Activated B cell treated with CpG ODN at 0.5 μM for 24 hours (primary cell): ENCODE results near the gene APBB2. TPM values are rescaled to one million over a fixed set of nuclear protein-coding genes. Genes with fewer than 3 reads are reported as not detected.

Source experiments
- ATAC-seq: fragments of 200-7000 bp; cut with Tn5 transposase; one replicate; pipeline ENCODE4 v1.10.0; 2021; ENCODE audit warnings: low read depth, mild to moderate bottlenecking, moderate library complexity
- CTCF ChIA-PET: fragments of 350-600 bp; sonication (Branson Sonifier 250); formaldehyde crosslinking; loops from one replicate; lab custom pipeline; 2021; ENCODE audit warnings: antibody characterized with exemption; lab: Charles Lee
- POLR2A ChIA-PET: fragments of 350-600 bp; sonication (Branson Sonifier 250); formaldehyde crosslinking; loops from one replicate; lab custom pipeline; 2021; ENCODE audit warnings: antibody characterized with exemption; lab: Charles Lee
- DNase-seq: peaks from one replicate; pipeline ENCODE4 v3.0.0; 2022
- H3K27ac Mint-ChIP-seq: one replicate; pipeline ENCODE4 v1.8.0; 2020; ENCODE audit warnings: mixed read lengths
- H3K27me3 Mint-ChIP-seq: one replicate; pipeline ENCODE4 v1.8.0; 2021; ENCODE audit warnings: mixed read lengths
- H3K36me3 Mint-ChIP-seq: one replicate; pipeline ENCODE4 v1.8.0; 2021; ENCODE audit warnings: low read depth, mixed read lengths
- H3K4me1 Mint-ChIP-seq: one replicate; pipeline ENCODE4 v1.8.0; 2021; ENCODE audit warnings: mixed read lengths
- H3K4me3 Mint-ChIP-seq: one replicate; pipeline ENCODE4 v1.8.0; 2020; ENCODE audit warnings: mild to moderate bottlenecking, mixed read lengths
- H3K9me3 Mint-ChIP-seq: one replicate; pipeline ENCODE4 v1.8.0; 2020; ENCODE audit warnings: mixed read lengths
- CTCF ChIP-seq: fragments of 200-600 bp; IDR thresholded peaks from one replicate; pipeline ENCODE4 v1.8.0; 2022; ENCODE audit warnings: antibody characterized with exemption, mild to moderate bottlenecking
- intact Hi-C: fragments of 100-400 bp; cut with micrococcal nuclease; formaldehyde crosslinking; loops from one replicate; pipeline ENCODE4 v1.15.1; 2024
- total RNA-seq: library from RNA; stranded (reverse); gene quantifications from 2 replicates; pipeline ENCODE4 v1.2.3, GENCODE V29; 2022

The APBB2 gene
- total RNA-seq, 1 donor from 2014 or later, result 3.7 TPM

GRCh38 chr4:40991908-40992307 is 222.4 kb downstream of the APBB2 start:
- POLR2A ChIA-PET, result no interaction called here
- no peak for ATAC-seq
- H3K27ac Mint-ChIP-seq, result no peak overlapping the region
- TF ChIP-seq CTCF, result no peak
- H3K9me3 Mint-ChIP-seq, result no peaks in the 10 kb centered on the region
- H3K4me3 Mint-ChIP-seq, result no peak overlapping the region
- DNase-seq, result no peak
- H3K27me3 Mint-ChIP-seq, result peaks cover 1% of the 10 kb centered on the region
- H3K36me3 Mint-ChIP-seq, result no peaks in the 10 kb centered on the region
- H3K4me1 Mint-ChIP-seq, result peaks cover 18% of the 10 kb centered on the region
- intact Hi-C loops, result no loop called here
- CTCF ChIA-PET, result interaction anchor here (0.8 kb wide), 1 partner anchor 149 kb away, joined by 3 read pairs; no protein-coding TSS in a partner anchor

- Mint-ChIP-seq H3K4me3 (no peak overlapping the region), H3K27me3 (peaks cover 1% of the 10 kb centered on the region), H3K27ac (no peak overlapping the region), H3K36me3 (no peaks in the 10 kb centered on the region), H3K9me3 (no peaks in the 10 kb centered on the region), H3K4me1 (peaks cover 18% of the 10 kb centered on the region)
- intact Hi-C loops, result no loop called here
- POLR2A ChIA-PET, result no interaction called here
- ATAC-seq, result no peak
- DNase-seq, result no peak
- CTCF ChIA-PET, result no interaction called here
- no peak for TF ChIP-seq CTCF
Measured at GRCh38 chr4:40990899-40991265, 223.5 kb downstream of the APBB2 start.

- no peaks in the 10 kb centered on the region for H3K9me3 Mint-ChIP-seq
- ATAC-seq (peak; percentile 28), DNase-seq (no peak)
- ChIA-PET CTCF (no interaction called here), POLR2A (no interaction called here)
- intact Hi-C loops, result no loop called here
- TF ChIP-seq CTCF, result no peak
- H3K36me3 Mint-ChIP-seq, result no peaks in the 10 kb centered on the region
- peaks cover 18% of the 10 kb centered on the region for H3K4me1 Mint-ChIP-seq
- H3K27ac Mint-ChIP-seq, result no peak overlapping the region
- H3K27me3 Mint-ChIP-seq, result peaks cover 1% of the 10 kb centered on the region
- no peak overlapping the region for H3K4me3 Mint-ChIP-seq
Measured at GRCh38 chr4:40990236-40990898, 224.0 kb downstream of the APBB2 start.

- H3K9me3 Mint-ChIP-seq, result no peaks in the 10 kb centered on the region
Measured at GRCh38 chr4:40987151-40987550, 227.2 kb downstream of the APBB2 start.

GRCh38 chr4:40986375-40986774 is 228.0 kb downstream of the APBB2 start:
- Mint-ChIP-seq H3K9me3 (no peaks in the 10 kb centered on the region), H3K4me1 (peaks cover 2% of the 10 kb centered on the region), H3K4me3 (no peak overlapping the region), H3K27me3 (peaks cover 6% of the 10 kb centered on the region), H3K27ac (no peak overlapping the region), H3K36me3 (no peaks in the 10 kb centered on the region)
- no peak for TF ChIP-seq CTCF
- ATAC-seq (no peak), DNase-seq (no peak)
- intact Hi-C loops, result no loop called here
- POLR2A ChIA-PET, result no interaction called here
- CTCF ChIA-PET, result no interaction called here

More at GRCh38 chr4:40987151-40987550, 227.2 kb downstream of the APBB2 start:
- Mint-ChIP-seq H3K27ac (no peak overlapping the region), H3K27me3 (peaks cover 6% of the 10 kb centered on the region), H3K4me3 (no peak overlapping the region), H3K4me1 (peaks cover 9% of the 10 kb centered on the region), H3K36me3 (no peaks in the 10 kb centered on the region)
- DNase-seq (no peak), ATAC-seq (no peak)
- ChIA-PET POLR2A (no interaction called here), CTCF (no interaction called here)
- intact Hi-C loops, result no loop called here
- no peak for TF ChIP-seq CTCF
